Thoracic aorta (tissue), 2 donors: Measurements from ENCODE around the gene FAM229A. TPM values are rescaled to one million over a fixed set of nuclear protein-coding genes. Genes with fewer than 3 reads are reported as not detected.

Experiments used
- ATAC-seq: fragments of 150-250 bp; one replicate; pipeline ENCODE4 v1.8.0; 2017; ENCODE audit warnings: low read depth; ENCODE audit not compliant: insufficient number of reproducible peaks, low FRiP score
- DNase-seq: peaks from one replicate; pipeline ENCODE4 v3.0.0-alpha.2; 2020; ENCODE audit warnings: low spot score
- H3K27ac ChIP-seq, 2 donors: fragments of 200-600 bp; sonication (generic); 1 replicate in 1 of 2; 2 replicates in 1 of 2; pipeline ENCODE4 v1.5.1; 2016; ENCODE audit warnings: mild to moderate bottlenecking in 2 of 2, moderate library complexity in 2 of 2
- H3K27me3 ChIP-seq: fragments of 200-600 bp; sonication (generic); replicated peaks from 2 replicates; pipeline ENCODE4 v1.6.0; 2016; ENCODE audit warnings: mild to moderate bottlenecking; ENCODE audit not compliant: insufficient read depth
- H3K36me3 ChIP-seq: fragments of 200-600 bp; sonication (generic); one replicate; pipeline ENCODE4 v1.5.1; 2016
- H3K4me1 ChIP-seq, 2 donors: fragments of 200-600 bp; sonication (generic); 1 replicate in 1 of 2; 2 replicates in 1 of 2; pipeline versions ENCODE4 v1.5.1 to v1.6.0; 2016; ENCODE audit warnings: low read depth in 2 of 2, mild to moderate bottlenecking in 1 of 2; ENCODE audit not compliant: control insufficient read depth in 1 of 2
- H3K4me3 ChIP-seq: fragments of 200-600 bp; sonication (generic); 2 replicates; pipeline ENCODE4 v1.5.1; 2016; ENCODE audit warnings: mild to moderate bottlenecking
- H3K9me3 ChIP-seq: fragments of 200-600 bp; sonication (generic); 2 replicates; pipeline ENCODE4 v1.5.1; 2016
- total RNA-seq, 2 donors: library from RNA; depleted of rRNA; stranded (reverse); fragments of >200 nt; gene quantifications; one replicate each; pipeline versions ENCODE4 v1.1.0 to v1.2.3, GENCODE V29; 2016
- TF ChIP-seq, protein P1 (sequence below): fragments of 200-600 bp; sonication (generic); IDR thresholded peaks from one replicate; pipeline ENCODE4 v1.5.1; 2019; ENCODE audit warnings: antibody characterized with exemption

The FAM229A gene
- total RNA-seq, 2 donors from 2014 or later, result 11.8 to 12.0 TPM

DNA sequence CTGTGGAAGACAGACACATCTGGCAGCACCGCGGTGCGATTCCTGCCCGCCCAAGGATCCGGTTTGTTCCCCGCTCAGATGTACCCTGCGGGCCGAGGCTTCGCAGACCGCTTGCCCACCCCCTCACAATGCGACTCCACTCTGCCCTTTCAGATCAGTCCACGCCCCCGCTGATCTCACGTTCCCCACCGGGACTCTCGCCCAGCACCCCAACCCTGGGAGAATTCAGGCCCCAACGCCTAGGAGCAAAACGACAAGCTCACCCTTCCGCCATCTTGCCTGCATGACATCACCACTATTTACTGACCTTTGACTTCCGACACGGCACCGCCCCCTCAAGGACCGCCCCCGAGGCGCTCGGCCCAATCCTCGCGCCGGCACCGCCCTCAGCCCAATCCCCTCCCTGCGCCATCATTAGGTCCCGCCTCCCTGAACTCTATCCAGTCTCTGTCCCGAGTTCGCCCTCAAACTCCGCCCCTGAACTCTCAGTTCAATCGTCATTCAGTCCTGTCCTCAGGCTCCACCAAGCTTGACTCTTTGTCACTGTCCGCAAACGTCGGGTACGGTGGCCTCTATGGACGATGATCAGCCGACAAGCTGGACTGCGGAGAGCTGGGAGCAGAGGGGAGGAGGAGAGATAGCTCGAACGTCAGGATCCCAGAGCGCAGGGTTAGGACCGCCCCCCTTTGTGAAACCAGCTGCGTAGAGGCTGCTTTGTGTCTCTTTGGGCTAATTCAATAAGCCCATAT is 32.0 kb upstream of the FAM229A start, which contains the start of gene BSDC1:
Gene BSDC1, minus strand, starts transcription at position 301 of the 749 bp plus-strand sequence. Its CDS starts 27 bp downstream, at position 274.
- Histone ChIP-seq H3K27me3 (no peaks in the 10 kb centered on the region), H3K27ac (peak within 1 kb of the TSS; percentile 85 to 92), H3K9me3 (no peaks in the 10 kb centered on the region), H3K4me1 (peaks cover 20 to 35% of the 10 kb centered on the region in 2 donors), H3K4me3 (peak within 1 kb of the TSS; percentile 82), H3K36me3 (peaks cover 18% of the 10 kb centered on the region)
- TF ChIP-seq, protein P1, sequence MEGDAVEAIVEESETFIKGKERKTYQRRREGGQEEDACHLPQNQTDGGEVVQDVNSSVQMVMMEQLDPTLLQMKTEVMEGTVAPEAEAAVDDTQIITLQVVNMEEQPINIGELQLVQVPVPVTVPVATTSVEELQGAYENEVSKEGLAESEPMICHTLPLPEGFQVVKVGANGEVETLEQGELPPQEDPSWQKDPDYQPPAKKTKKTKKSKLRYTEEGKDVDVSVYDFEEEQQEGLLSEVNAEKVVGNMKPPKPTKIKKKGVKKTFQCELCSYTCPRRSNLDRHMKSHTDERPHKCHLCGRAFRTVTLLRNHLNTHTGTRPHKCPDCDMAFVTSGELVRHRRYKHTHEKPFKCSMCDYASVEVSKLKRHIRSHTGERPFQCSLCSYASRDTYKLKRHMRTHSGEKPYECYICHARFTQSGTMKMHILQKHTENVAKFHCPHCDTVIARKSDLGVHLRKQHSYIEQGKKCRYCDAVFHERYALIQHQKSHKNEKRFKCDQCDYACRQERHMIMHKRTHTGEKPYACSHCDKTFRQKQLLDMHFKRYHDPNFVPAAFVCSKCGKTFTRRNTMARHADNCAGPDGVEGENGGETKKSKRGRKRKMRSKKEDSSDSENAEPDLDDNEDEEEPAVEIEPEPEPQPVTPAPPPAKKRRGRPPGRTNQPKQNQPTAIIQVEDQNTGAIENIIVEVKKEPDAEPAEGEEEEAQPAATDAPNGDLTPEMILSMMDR, result no peak
- peak; percentile 96 for DNase-seq
- peak; percentile 98 for ATAC-seq

DNA sequence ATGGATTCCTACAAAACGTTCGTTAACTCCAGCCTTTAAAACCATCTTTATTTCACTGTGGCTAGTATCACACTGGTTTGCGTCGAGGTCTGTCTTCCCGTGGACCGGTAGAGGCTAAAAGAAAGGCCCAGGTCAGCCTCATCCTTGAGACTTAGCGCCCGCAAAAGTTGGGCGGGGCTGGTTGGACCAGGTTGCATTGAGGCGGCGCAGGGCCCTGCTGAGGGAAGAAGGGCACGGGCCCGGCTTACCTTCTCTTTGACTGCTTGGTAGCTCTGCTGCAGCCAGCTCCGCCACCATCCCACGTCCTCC is 31.5 kb upstream of the FAM229A start:
- Histone ChIP-seq H3K9me3 (no peaks in the 10 kb centered on the region), H3K27ac (peak overlapping the region; percentile 81 to 92), H3K36me3 (peaks cover 22% of the 10 kb centered on the region), H3K4me3 (peak overlapping the region; percentile 82), H3K4me1 (peaks cover 20 to 35% of the 10 kb centered on the region in 2 donors), H3K27me3 (no peaks in the 10 kb centered on the region)
- DNase-seq (no peak), ATAC-seq (no peak)
- TF ChIP-seq, protein P1, result no peak

DNA sequence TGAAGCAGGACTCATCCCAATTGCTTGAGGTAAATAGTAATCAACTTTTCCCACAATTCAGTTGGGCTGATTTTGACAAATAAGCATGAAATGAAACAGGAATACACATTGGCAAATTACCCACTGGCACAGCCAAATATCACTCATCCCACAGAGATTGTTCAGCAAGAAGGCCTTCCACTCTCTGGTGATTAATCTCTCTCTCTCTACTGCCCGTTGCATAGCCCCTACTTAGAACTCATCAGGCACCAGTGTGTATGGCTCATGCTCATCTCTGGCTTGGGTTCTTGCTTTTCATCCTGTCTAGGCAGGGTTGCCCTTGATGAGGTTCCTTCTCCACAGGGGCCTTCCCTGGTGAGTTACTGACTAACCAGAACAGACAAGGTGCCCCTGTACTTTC is 30.9 kb upstream of the FAM229A start:
- H3K36me3 ChIP-seq, result peaks cover 22% of the 10 kb centered on the region
- no peaks in the 10 kb centered on the region for H3K9me3 ChIP-seq
- DNase-seq, result no peak
- H3K4me1 ChIP-seq, result peaks cover 20 to 35% of the 10 kb centered on the region in 2 donors
- H3K4me3 ChIP-seq, result peak overlapping the region; percentile 82
- H3K27ac ChIP-seq, result no peak overlapping the region
- ATAC-seq, result no peak
- TF ChIP-seq, protein P1, result no peak
- no peaks in the 10 kb centered on the region for H3K27me3 ChIP-seq

DNA sequence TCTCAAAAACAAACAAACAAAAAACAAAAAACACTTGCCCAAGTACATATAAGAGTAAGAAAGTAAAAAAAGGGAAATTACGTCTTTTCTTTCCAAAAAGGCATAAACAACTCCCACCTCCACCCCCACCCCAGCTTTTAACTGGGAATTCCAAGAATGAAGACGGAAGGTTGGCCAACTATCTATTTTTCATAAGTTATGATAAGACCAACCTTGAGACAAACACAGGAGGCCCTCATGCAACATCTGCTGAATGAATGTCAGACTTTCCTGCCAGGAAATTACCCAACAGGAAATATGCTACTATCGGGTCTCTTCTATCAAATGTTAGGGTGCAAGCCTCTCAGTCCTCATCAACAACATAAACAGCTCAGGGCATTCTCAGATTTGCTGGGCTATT is 30.0 kb upstream of the FAM229A start:
- no peak overlapping the region for H3K27ac ChIP-seq
- TF ChIP-seq, protein P1, result no peak
- no peaks in the 10 kb centered on the region for H3K27me3 ChIP-seq
- H3K36me3 ChIP-seq, result peaks cover 28% of the 10 kb centered on the region
- ATAC-seq (no peak), DNase-seq (no peak)
- H3K4me3 ChIP-seq, result no peak overlapping the region
- H3K9me3 ChIP-seq, result no peaks in the 10 kb centered on the region
- H3K4me1 ChIP-seq, result peaks cover 20 to 35% of the 10 kb centered on the region in 2 donors

DNA sequence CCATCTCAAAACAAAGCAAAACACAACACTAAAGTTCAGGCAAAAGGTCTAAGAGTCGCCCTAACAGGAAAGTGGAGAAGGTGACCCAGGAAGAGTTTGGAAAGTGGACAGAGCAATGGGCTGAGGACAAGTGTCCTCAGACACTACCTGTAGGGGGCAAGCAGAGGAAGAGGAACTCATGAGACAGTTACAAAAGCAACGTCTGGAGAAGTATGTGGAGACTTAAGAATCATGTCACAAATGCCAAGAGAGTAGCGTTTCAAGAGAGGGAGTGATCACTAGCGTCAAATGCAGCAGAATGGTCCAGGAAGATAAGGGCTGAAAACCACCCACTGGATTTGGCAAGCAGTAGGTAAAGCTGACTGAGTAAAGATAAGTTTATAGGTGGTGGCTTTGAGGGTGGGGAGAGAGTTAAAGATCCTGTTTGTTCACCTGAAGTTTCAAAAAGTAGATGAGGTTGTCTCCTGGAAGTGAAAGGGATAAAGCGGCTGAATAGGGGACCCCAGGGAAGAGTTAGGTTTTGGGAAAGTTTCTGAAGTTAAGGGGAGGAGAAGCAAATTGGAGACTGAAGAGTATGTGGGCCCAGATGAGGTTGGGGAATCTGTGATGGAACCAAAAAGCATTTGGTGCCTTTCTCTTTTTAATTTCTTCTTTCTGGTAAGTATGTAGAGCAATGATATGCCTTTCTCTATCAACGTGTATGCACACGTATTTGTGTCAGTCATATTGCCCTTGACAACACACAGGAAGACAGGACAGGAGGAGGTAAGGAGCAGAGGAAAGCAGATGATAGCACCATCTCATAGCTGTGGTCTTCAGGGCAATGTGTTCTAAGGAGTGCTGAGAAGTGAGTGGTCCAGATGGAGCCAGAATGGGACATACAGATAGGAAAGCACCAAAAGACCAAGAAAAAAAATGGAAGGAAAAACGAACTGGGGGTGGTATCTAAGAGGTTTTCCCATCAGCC is 28.9 kb upstream of the FAM229A start:
- peaks cover 37% of the 10 kb centered on the region for H3K36me3 ChIP-seq
- TF ChIP-seq, protein P1, result no peak
- ATAC-seq, result no peak

More for the DNA sequence above, 28.9 kb upstream of the FAM229A start:
- Histone ChIP-seq H3K4me3 (no peak overlapping the region), H3K27ac (no peak overlapping the region), H3K4me1 (peaks cover 20 to 35% of the 10 kb centered on the region in 2 donors), H3K9me3 (no peaks in the 10 kb centered on the region), H3K27me3 (no peaks in the 10 kb centered on the region)
- DNase-seq, result no peak
